ENCODE measurements around the gene RHOBTB1.

DNA sequence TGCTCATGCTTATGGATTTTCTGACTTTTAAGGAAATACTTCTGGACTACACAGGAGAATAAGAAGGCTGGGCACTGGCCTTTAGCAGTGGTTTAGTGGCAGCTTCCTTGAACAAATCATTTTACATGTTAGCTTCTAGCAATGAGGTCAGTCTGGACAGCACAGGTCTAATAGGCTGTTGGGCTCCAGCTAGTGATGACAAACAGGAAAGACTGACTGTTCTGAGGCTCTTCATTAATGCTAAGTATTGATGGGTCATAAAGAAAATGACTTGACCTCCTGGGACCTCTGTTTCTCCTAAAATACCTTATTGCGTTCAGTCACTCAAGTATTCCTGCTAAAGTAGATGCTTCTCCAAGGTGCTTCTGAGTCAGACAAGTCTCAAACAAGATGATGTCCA is 4.9 kb upstream of the RHOBTB1 start:
- TF ChIP-seq POLR2AphosphoS5 (IDR thresholded peaks at IDR 0.05; ENCODE audit: low read depth, low read length) (no peak), SIN3A (IDR thresholded peaks at IDR 0.05; ENCODE audit: borderline replicate concordance, insufficient read depth, low read length) (no peak), TAF1 (IDR thresholded peaks at IDR 0.05; ENCODE audit: borderline replicate concordance, insufficient read depth, low read length) (no peak)
- TF ChIP-seq, protein P1, sequence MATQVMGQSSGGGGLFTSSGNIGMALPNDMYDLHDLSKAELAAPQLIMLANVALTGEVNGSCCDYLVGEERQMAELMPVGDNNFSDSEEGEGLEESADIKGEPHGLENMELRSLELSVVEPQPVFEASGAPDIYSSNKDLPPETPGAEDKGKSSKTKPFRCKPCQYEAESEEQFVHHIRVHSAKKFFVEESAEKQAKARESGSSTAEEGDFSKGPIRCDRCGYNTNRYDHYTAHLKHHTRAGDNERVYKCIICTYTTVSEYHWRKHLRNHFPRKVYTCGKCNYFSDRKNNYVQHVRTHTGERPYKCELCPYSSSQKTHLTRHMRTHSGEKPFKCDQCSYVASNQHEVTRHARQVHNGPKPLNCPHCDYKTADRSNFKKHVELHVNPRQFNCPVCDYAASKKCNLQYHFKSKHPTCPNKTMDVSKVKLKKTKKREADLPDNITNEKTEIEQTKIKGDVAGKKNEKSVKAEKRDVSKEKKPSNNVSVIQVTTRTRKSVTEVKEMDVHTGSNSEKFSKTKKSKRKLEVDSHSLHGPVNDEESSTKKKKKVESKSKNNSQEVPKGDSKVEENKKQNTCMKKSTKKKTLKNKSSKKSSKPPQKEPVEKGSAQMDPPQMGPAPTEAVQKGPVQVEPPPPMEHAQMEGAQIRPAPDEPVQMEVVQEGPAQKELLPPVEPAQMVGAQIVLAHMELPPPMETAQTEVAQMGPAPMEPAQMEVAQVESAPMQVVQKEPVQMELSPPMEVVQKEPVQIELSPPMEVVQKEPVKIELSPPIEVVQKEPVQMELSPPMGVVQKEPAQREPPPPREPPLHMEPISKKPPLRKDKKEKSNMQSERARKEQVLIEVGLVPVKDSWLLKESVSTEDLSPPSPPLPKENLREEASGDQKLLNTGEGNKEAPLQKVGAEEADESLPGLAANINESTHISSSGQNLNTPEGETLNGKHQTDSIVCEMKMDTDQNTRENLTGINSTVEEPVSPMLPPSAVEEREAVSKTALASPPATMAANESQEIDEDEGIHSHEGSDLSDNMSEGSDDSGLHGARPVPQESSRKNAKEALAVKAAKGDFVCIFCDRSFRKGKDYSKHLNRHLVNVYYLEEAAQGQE (IDR thresholded peaks at IDR 0.05; ENCODE audit: insufficient read depth in 1 of 2, low read depth in 2 of 2, low read length in 2 of 2): no peak
